ENCODE data around the gene LETM1. TPM values are rescaled to one million over a fixed set of nuclear protein-coding genes. Genes with fewer than 3 reads are reported as not detected.

LETM1 gene
- total and polyA plus RNA-seq, 2 of the 13 experiments (the other 11 are each of a cell fraction or from before 2014, with no cell fraction given): 9.7 to 41.6 TPM

DNA sequence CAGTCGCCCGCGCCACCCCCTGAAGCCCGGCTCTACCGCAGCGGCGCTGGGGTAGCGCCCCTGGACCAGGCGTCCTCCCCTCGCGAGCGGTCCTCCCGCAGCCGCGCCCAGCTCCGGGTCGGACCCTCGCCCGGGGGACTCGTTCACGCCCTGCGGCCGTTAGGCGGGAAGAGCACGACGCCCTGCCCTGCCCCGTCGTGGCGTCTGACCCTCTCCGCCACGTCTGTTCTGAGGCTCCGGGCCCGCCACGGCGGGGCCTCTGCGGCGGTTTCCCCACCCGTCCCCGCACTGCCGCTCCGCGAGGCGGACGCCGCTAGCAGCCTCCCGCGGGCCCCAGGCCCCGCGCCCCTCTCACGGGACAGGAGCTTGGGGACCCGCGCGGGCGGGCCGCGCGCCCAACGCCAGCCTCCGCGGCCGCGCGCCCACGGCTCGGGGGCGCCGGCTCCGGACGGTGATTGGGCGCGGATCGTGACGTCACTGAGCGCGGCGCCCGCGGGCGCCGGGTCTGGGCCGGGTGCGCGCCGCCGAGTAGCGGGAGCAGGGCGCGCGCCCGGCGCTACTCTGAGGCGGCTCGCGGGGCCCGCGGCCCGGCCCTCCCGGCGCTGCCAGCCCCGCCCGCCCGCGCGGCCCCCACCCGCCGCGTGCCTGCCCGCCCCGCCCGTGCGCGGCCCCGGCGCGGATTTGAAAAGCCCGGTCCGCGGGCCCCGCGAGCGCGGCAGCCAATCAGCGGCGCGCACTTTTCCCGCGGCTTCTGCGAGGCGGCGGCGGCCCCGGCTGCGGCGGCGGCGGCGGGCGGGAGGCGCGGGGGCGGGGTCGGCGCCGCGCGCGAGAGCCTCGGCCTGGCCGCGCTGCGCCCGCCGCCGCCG, 14.9 kb upstream of the LETM1 start, which contains the start of gene NSD2 (continued):
- TF ChIP-seq POLR2AphosphoS5 (IDR thresholded peaks at IDR 0.05; ENCODE audit: low read depth, low read length) (peak; percentile 57), ZNF468 (CRISPR knock-in tag; IDR thresholded peaks at IDR 0.05) (0 out of 2 replicates have a peak, but pooled peaks have one; percentile 80), ZNF543 (CRISPR knock-in tag; IDR thresholded peaks at IDR 0.05) (peak; percentile 94), RBM39 (IDR thresholded peaks at IDR 0.05; ENCODE audit: low read depth, low read length, poor library complexity, severe bottlenecking) (no peak), NR2F6 (IDR thresholded peaks at IDR 0.05) (no peak), NR2F6 (CRISPR knock-in tag; IDR thresholded peaks at IDR 0.05) (no peak), RBM22 (optimal IDR thresholded peaks at IDR 0.05; ENCODE audit: low read length) (no peak), TBP (CRISPR knock-in tag; IDR thresholded peaks at IDR 0.05) (no peak), NKX3-1 (CRISPR knock-in tag; IDR thresholded peaks at IDR 0.05) (peak; percentile 82), ZNF678 (CRISPR knock-in tag; IDR thresholded peaks at IDR 0.05) (peak; percentile 74), KLF11 (CRISPR knock-in tag; IDR thresholded peaks at IDR 0.05) (no peak), ZNF3 (CRISPR knock-in tag; IDR thresholded peaks at IDR 0.05) (no peak), IKZF1 (IDR thresholded peaks at IDR 0.05) (no peak), ZNF432 (CRISPR knock-in tag; IDR thresholded peaks at IDR 0.05; ENCODE audit: borderline replicate concordance) (no peak), ZNF333 (CRISPR knock-in tag; IDR thresholded peaks at IDR 0.05; ENCODE audit: borderline replicate concordance) (0 out of 2 replicates have a peak, but pooled peaks have one; percentile 25), ZNF292 (CRISPR knock-in tag; IDR thresholded peaks at IDR 0.05; ENCODE audit: borderline replicate concordance, low read depth) (no peak), AHR (CRISPR knock-in tag; IDR thresholded peaks at IDR 0.05) (peak; percentile 82; the same call in 1 of the 2 replicates), NR2F1 (CRISPR knock-in tag; IDR thresholded peaks at IDR 0.05) (no peak)
- TF ChIP-seq, protein P1, sequence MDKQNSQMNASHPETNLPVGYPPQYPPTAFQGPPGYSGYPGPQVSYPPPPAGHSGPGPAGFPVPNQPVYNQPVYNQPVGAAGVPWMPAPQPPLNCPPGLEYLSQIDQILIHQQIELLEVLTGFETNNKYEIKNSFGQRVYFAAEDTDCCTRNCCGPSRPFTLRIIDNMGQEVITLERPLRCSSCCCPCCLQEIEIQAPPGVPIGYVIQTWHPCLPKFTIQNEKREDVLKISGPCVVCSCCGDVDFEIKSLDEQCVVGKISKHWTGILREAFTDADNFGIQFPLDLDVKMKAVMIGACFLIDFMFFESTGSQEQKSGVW (CRISPR knock-in tag; IDR thresholded peaks at IDR 0.05; ENCODE audit: borderline replicate concordance): no peak
- TF ChIP-seq, protein P2, sequence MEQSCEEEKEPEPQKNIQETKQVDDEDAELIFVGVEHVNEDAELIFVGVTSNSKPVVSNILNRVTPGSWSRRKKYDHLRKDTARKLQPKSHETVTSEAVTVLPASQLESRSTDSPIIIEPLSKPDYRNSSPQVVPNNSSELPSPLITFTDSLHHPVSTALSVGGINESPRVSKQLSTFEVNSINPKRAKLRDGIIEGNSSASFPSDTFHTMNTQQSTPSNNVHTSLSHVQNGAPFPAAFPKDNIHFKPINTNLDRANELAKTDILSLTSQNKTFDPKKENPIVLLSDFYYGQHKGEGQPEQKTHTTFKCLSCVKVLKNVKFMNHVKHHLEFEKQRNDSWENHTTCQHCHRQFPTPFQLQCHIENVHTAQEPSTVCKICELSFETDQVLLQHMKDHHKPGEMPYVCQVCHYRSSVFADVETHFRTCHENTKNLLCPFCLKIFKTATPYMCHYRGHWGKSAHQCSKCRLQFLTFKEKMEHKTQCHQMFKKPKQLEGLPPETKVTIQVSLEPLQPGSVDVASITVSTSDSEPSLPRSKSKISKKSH (CRISPR knock-in tag; IDR thresholded peaks at IDR 0.05; ENCODE audit: borderline replicate concordance): no peak; the same call in none of the 2 replicates
- TF ChIP-seq, protein P3, sequence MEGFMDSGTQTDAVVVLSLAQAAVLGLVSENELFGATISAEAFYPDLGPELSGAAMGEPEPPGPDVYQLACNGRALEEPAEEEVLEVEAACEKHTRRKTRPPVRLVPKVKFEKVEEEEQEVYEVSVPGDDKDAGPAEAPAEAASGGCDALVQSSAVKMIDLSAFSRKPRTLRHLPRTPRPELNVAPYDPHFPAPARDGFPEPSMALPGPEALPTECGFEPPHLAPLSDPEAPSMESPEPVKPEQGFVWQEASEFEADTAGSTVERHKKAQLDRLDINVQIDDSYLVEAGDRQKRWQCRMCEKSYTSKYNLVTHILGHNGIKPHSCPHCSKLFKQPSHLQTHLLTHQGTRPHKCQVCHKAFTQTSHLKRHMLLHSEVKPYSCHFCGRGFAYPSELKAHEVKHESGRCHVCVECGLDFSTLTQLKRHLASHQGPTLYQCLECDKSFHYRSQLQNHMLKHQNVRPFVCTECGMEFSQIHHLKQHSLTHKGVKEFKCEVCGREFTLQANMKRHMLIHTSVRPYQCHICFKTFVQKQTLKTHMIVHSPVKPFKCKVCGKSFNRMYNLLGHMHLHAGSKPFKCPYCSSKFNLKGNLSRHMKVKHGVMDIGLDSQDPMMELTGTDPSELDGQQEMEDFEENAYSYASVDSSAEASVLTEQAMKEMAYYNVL (CRISPR knock-in tag; IDR thresholded peaks at IDR 0.05; ENCODE audit: borderline replicate concordance): no peak
- TF ChIP-seq, protein P4, sequence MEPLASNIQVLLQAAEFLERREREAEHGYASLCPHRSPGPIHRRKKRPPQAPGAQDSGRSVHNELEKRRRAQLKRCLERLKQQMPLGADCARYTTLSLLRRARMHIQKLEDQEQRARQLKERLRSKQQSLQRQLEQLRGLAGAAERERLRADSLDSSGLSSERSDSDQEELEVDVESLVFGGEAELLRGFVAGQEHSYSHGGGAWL (CRISPR knock-in tag; IDR thresholded peaks at IDR 0.05): peak; percentile 93
- TF ChIP-seq, protein P5, sequence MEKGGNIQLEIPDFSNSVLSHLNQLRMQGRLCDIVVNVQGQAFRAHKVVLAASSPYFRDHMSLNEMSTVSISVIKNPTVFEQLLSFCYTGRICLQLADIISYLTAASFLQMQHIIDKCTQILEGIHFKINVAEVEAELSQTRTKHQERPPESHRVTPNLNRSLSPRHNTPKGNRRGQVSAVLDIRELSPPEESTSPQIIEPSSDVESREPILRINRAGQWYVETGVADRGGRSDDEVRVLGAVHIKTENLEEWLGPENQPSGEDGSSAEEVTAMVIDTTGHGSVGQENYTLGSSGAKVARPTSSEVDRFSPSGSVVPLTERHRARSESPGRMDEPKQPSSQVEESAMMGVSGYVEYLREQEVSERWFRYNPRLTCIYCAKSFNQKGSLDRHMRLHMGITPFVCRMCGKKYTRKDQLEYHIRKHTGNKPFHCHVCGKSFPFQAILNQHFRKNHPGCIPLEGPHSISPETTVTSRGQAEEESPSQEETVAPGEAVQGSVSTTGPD (CRISPR knock-in tag; IDR thresholded peaks at IDR 0.05): no peak
